ENCODE results near the gene VCL. TPM values are rescaled to one million over a fixed set of nuclear protein-coding genes. Genes with fewer than 3 reads are reported as not detected.

VCL gene
- total RNA-seq, 1 experiment from 2014 or later: 291 TPM

- H3K27me3 Mint-ChIP-seq (ENCODE audit: low read depth): no peaks in the 10 kb centered on the region
Measured at GRCh38 chr10:73955719-73956118, 42.2 kb upstream of the VCL start.

More at GRCh38 chr10:73955719-73956118, 42.2 kb upstream of the VCL start:
- no peak overlapping the region for H4K5ac ChIP-seq (ENCODE audit: insufficient read length, low read depth, low read length)
- Mint-ChIP-seq H3K9me3 (no peaks in the 10 kb centered on the region), H3K36me3 (ENCODE audit: insufficient read depth in 1 of 3, low read depth in 3 of 3) (no peaks in the 10 kb centered on the region), H3K4me1 (peaks cover 13 to 18% of the 10 kb centered on the region in 2 experiments), H3K4me3 (no peak overlapping the region), H3K27ac (no peak overlapping the region)
- no CpG with 5 or more reads among the region's 2 CpGs for WGBS (ENCODE audit: extremely low coverage, insufficient read length, low lambda C conversion rate)
- H2BK120ac ChIP-seq (ENCODE audit: low read depth, low read length, poor library complexity, severe bottlenecking): no peak overlapping the region
- H3K27ac ChIP-seq (ENCODE audit: insufficient read length, low read depth, low read length): no peak overlapping the region
- no peak overlapping the region for H3T11ph ChIP-seq (ENCODE audit: low read length)
- H3K14ac ChIP-seq (ENCODE audit: insufficient read depth, low read length): no peak overlapping the region
- no peak overlapping the region for H3K4ac ChIP-seq (ENCODE audit: low read depth, low read length)
- H3K9ac ChIP-seq (ENCODE audit: extremely low read depth, insufficient read length, low read length): no peak overlapping the region
- no peak overlapping the region for H2AFZ ChIP-seq (ENCODE audit: low read length)
- H4K20me1 ChIP-seq (ENCODE audit: control insufficient read depth, insufficient read depth, insufficient read length): no peaks in the 10 kb centered on the region
- TF ChIP-seq CTCF (conservative IDR thresholded peaks at IDR 0.05): no peak
- no peak overlapping the region for H2BK5ac ChIP-seq (ENCODE audit: insufficient read length, low read length)
- H3K23ac ChIP-seq (ENCODE audit: insufficient read length, low read depth, low read length): no peak overlapping the region
- H2AK5ac ChIP-seq (ENCODE audit: insufficient read length, low read length): no peak overlapping the region
- H2BK12ac ChIP-seq (ENCODE audit: insufficient read length, low read depth, low read length): no peak overlapping the region
- no peak overlapping the region for H3K56ac ChIP-seq (ENCODE audit: insufficient read length, low read depth, low read length)
- H2BK20ac ChIP-seq (ENCODE audit: low read depth, low read length, poor library complexity, severe bottlenecking): no peak overlapping the region
- no peak overlapping the region for H4K91ac ChIP-seq (ENCODE audit: insufficient read length, low read depth, low read length)
- H3K27me3 ChIP-seq (ENCODE audit: insufficient read depth, low read length): no peaks in the 10 kb centered on the region
- no peak overlapping the region for H3K18ac ChIP-seq (ENCODE audit: insufficient read length, low read depth, low read length)
- no peaks in the 10 kb centered on the region for H3K79me2 ChIP-seq (ENCODE audit: insufficient read depth, low read length)
- H3K23me2 ChIP-seq (ENCODE audit: insufficient read length, low read depth, low read length, poor library complexity, severe bottlenecking): no peaks in the 10 kb centered on the region
- H3K9me3 ChIP-seq (ENCODE audit: control insufficient read depth, low read depth, low read length): no peaks in the 10 kb centered on the region
- no peak overlapping the region for H3K4me2 ChIP-seq (ENCODE audit: insufficient read depth, insufficient read length, low read length)
- no peak overlapping the region for H2BK15ac ChIP-seq (ENCODE audit: low read depth, low read length)
- no peak overlapping the region for H4K8ac ChIP-seq (replicated peaks; ENCODE audit: insufficient read length, low read depth, low read length)
- no peaks in the 10 kb centered on the region for H3K79me1 ChIP-seq (ENCODE audit: insufficient read depth, low read depth, low read length, poor library complexity, severe bottlenecking)
- 0 out of 2 replicates have a peak, but pooled peaks cover 3% of the 10 kb centered on the region for H3K4me1 ChIP-seq (ENCODE audit: insufficient read depth, low read length)
- no peak for DNase-seq

Data from H9 (cell line).